Measurements from ENCODE around the gene SPAG16.
"Not testable (repeated sequence)": the region's sequence is repeated elsewhere in the genome, so short reads cannot be mapped to it uniquely, and the experiment has no call there.

Gene SPAG16

GRCh38 chr2:213718411-213718810 lies 434.1 kb downstream of the SPAG16 start:
- DNase-seq: not testable (repeated sequence)

DNA sequence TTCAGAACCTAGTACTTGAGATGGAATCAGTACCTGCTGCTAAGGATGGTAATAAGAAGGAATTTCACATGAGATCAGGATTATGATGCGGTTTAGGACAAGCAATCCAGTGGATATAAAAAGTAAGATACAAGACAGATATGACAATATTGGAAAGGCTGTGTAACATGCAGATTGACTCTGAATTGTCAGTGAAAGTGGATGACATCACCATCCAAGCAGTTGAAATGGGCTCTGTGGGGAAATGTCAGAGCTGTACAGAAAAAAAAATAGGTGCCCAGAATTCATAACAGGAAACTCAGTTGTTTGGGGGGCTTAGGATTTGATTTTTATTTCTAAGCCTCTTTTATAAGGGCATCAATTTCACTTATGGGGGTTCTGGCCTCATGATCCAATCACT lies 438.3 kb downstream of the SPAG16 start:
- DNase-seq: no peak

DNA sequence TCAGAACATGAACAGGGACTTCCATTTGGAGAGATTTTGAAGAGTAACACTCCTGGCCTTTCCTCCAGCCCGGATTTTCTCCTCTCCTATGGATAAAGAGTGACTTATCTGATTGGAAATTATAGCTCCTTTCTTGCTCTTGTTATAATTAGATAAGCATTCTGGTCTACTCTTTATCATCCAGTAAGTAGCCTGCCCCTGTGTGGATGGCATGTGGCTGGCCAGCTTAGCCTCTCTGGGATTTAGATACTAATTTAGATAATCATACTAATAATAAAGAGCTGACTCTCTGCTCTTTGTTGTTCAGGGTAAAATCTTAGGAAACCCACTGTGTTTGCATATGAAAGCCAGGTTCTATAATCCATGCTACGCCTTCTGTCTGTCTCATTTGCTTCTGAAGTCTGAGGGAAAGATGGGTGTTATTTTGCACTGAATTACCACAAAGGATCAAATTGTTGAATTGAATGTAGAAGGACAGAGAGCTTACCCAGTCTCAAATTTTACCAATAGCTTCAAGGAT lies 438.8 kb downstream of the SPAG16 start:
- DNase-seq: no peak

DNA sequence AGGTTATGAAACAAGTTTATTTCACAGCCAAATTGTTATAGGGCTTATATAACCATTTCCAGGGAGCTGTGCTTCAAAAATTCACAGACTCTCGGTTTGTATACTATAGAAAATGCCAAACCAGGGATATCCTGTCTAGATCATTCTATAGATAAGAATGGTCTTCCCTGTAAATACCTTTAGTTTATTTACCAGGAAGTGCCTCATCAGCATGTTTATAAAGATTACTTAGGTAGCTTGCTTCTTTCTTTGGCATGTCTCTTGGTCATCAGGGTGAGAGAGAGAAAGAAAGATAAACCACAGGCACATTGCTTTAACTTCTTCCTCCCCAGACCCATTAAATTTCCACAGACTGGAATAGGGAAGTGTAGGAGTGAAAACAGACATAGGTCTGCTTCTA lies 439.4 kb downstream of the SPAG16 start:
- no peak for DNase-seq

- DNase-seq: no peak
Observed at GRCh38 chr2:213726101-213726500, 441.8 kb downstream of the SPAG16 start.

DNA sequence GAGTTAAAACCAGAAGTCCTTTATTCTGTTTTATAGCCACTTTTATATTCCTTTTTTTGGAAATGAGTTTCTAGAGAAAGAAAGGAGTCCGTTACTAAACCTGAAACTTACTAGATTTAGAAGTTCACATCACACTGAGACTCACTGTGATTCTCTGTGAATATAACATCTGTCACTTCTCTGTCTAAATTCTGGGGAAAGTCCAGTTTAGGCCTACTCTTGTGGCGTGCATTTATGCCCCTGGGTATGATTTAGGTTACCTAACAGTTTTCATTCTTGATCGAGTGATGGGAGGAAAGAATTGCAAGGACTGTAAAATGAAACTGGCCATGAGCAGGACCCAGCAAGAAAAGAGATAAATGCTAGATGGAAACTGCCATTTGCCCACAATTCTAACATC lies 449.6 kb downstream of the SPAG16 start:
- no peak for DNase-seq

DNA sequence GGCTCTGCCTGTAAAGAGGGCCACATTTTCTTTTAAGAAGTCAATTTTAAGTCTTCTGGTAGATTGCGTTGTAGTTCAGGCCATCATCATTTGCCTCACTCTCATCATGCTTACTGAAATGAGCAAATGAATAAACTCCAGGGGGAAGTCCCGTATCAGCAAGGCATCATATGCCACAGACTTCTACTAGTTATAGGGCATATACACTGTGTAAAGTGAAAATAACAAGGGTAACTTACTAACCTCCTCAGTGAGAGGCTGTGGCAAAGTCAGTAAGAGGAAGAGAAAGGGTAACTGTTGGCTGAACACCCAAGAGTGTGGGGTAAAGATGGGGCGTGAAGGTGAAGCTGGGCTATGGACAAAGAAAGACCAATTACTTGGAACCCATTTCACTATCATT lies 456.2 kb downstream of the SPAG16 start:
- DNase-seq: no peak

DNA sequence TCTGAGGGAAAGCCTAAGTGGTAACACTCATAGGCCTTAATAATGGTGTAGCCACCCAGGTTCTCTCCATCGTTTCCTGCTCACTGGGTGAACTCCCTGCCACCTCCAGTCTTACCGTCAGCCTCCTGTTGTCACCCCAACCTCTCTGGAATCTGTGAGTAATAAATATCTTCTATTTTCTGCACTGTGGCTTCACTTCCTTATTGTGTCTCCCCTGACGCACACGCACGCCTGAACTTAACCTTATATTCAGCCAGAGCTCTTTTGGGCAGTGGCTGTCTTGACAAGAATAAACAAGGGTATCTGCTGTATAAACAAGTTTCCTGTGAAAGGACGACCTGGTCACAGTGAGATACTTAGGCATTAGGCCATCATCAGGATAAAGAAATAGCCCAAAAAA lies 467.2 kb downstream of the SPAG16 start:
- no peak for DNase-seq

DNA sequence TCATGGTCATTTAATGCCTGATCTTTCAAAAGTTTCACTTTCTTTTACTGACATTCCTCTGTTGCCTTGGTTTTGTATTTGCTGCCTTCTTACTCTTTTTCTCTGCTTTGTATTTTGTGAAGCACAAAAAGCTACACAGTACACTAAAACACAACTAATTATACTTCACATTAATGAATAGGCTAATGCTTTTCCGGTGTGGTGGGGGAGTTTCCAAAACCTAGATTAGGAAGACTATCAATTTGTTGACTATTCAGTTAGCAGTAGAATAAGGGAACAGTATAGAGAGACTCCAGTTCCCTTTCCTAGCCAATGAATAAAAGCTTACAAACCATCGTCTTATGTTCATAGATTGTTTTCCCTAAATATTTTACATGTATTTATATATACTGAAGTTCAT lies 468.3 kb downstream of the SPAG16 start:
- DNase-seq: no peak

DNA sequence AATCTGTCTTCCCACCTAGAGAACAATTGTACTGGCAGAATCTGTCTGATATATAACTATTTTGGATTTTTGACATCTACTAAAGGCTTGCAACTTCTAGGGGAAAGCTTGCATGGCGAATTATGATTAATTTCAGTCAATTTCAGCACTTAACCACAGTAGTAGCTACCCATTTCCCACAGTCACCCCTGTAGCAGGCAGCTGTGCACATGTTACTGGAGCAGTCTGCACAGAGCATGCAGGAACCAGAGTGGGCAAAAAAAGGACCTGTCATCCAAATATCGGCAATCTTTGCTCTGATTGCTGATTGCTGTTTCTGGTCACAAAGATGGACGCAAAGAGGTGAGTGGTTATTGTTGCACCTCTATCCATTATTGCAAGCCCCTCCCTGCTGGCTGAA lies 473.3 kb downstream of the SPAG16 start:
- DNase-seq: no peak

DNA sequence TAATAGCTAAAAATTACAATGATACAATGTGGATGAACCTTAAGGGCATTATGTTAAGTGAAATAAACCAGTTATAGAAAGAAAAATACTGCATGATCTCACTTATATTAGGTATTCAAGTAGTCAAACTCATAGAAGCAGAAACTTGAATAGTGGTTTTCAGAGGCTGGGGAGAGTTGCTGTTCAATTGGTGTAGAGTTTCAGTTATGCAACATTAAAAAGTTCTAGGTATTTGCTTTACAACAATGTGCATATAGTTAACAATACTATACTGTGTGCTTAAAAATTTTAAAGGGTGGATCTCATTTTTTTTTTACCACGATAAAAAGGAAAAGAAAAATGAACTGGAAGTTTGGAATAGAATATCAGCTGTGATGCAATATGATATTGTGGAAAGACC lies 479.1 kb downstream of the SPAG16 start:
- DNase-seq: no peak

DNA sequence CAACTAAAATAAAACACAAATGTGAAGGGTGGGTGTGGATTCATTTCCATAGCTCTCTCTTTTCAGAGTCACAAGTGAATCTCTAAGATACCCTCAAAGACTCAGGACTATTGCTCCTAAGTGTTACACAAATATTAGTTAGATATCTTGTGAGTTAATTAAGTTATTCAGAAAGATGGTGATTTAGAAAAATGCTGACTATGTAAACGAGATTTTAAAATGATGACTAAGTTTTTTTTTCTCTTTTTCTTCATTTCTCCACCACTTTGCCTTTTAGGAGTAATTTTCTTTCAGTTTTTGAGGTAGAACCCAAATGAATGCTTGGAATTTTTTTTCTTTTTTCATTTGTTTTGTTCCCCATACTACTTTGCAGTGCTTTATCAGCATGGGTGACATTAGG lies 479.7 kb downstream of the SPAG16 start:
- DNase-seq: no peak

- no peak for DNase-seq
Observed at GRCh38 chr2:213764849-213765248, 480.6 kb downstream of the SPAG16 start.

GRCh38 chr2:213766062-213766461 lies 481.8 kb downstream of the SPAG16 start:
- DNase-seq: no peak

GRCh38 chr2:213766465-213766901 lies 482.2 kb downstream of the SPAG16 start:
- no peak for DNase-seq

GRCh38 chr2:213787869-213788268 lies 503.6 kb downstream of the SPAG16 start:
- DNase-seq: no peak

- no peak for DNase-seq
Observed at GRCh38 chr2:213789940-213790339, 505.7 kb downstream of the SPAG16 start.

GRCh38 chr2:213792045-213792444 lies 507.8 kb downstream of the SPAG16 start:
- DNase-seq: no peak

DNA sequence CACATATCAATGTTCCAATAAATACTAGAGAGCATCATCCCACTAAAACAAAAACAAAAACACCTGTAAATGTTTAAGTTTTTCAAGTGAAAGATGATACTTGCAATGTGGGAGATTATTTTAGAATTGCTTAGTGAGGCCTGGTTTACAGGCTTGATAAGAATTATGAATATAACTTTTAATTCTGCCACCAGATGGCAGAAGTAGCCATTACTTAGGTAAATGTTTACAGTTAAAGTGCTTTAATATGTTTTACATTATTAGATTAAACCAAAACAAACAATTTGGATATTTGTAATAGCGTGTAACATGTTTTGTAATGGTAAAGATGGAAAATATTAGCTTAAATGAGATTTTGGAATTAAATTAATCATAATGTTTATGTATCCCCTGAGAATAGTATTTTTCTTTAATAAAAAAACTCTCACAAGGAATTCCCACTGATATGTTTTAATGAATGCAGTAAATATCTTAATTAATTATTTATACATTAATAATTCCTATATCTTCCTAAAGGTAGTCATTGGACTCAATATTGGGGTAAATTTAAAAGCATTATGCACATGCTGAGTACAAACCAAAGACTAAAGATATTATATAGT lies 522.0 kb downstream of the SPAG16 start:
- DNase-seq: no peak

DNA sequence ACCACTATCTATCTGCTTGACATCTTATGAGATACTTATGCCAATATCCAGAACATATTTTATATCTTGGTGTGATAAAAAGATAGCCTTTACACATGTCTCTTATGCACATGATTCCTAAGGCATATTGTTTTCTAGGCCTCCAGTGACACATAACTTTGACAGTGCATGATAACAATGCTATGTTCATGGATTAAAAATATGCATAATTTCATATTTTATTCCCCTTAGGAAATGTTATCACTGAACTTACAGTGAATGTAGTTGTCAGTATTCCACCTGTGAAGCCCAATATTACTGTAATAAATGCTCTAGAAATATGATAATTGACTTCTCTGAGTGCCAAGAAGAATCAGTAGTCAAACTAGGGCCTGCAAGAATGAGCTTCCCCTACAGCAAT lies 532.3 kb downstream of the SPAG16 start:
- DNase-seq: no peak

- DNase-seq: no peak
Observed at GRCh38 chr2:213818436-213818835, 534.2 kb downstream of the SPAG16 start.

DNA sequence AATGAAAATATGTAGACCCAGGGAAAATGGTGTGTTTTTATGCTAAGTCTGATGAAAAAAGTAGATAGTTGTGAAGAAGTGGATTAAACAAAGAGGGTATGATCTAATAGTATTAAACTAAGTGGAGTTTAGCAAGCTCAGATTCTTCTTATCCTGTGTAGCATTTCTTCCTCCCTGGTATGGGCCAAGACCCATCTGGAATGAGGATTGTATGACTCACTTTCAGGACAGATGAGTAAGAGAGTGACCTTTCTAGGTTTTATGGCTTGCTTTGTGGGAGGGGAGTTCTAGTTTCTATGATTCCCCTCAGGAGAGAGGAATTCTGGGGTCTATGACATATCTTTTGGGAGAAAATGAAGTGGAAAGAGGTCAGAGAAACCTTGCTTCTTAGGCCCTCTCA lies 550.1 kb downstream of the SPAG16 start:
- DNase-seq: no peak

GRCh38 chr2:213834746-213835145 lies 550.5 kb downstream of the SPAG16 start:
- no peak for DNase-seq

GRCh38 chr2:213846856-213847255 lies 562.6 kb downstream of the SPAG16 start:
- no peak for DNase-seq

- no peak for DNase-seq
Observed at GRCh38 chr2:213847316-213847715, 563.1 kb downstream of the SPAG16 start.

All from activated CD4-positive, CD25-positive, alpha-beta regulatory T cell (primary cell).